A673 (cell line): ENCODE results near the gene TOPBP1. TPM values are rescaled to one million over a fixed set of nuclear protein-coding genes. Genes with fewer than 3 reads are reported as not detected.

ENCODE experiments used
- BruUV-seq: library from RNA; stranded (reverse); fragments of 400-500 nt; replicated peaks from 2 replicates; lab custom pipeline; 2021; lab: Mats Ljungman, UMichigan
- CTCF ChIA-PET: fragments of 300-600 bp; sonication (Branson Sonifier 250); formaldehyde crosslinking; loops from one replicate; lab custom pipeline; 2022; ENCODE audit warnings: antibody characterized with exemption; lab: Charles Lee
- POLR2A ChIA-PET: fragments of 300-600 bp; sonication (Branson Sonifier 250); formaldehyde crosslinking; loops from one replicate; lab custom pipeline; 2022; ENCODE audit warnings: antibody characterized with exemption; ENCODE audit not compliant: low non-redundant PET; lab: Charles Lee
- DNase-seq: peaks from one replicate; pipeline ENCODE4 v3.0.0-alpha.2; 2015; ENCODE audit warnings: low spot score
- H3K27ac ChIP-seq: fragments of 200-600 bp; sonication (generic); 2 replicates; pipeline ENCODE4 v1.5.1; 2016; ENCODE audit warnings: mixed run types, low read depth, mild to moderate bottlenecking, mixed read lengths, antibody characterized with exemption, low read length; ENCODE audit not compliant: poor library complexity, severe bottlenecking
- H3K27me3 ChIP-seq: fragments of 200-600 bp; sonication (generic); replicated peaks from 2 replicates; pipeline ENCODE4 v1.6.1; 2017; ENCODE audit warnings: mixed run types, low read depth, mild to moderate bottlenecking, mixed read lengths, antibody characterized with exemption, low read length; ENCODE audit not compliant: insufficient read depth, poor library complexity
- H3K36me3 ChIP-seq: fragments of 200-600 bp; sonication (generic); 2 replicates; pipeline ENCODE4 v1.6.1; 2016; ENCODE audit warnings: mixed run types, mild to moderate bottlenecking, mixed read lengths, antibody characterized with exemption, low read length; ENCODE audit not compliant: insufficient read depth, poor library complexity, severe bottlenecking
- H3K4me1 ChIP-seq: fragments of 200-600 bp; sonication (generic); 2 replicates; pipeline ENCODE4 v1.6.1; 2017; ENCODE audit warnings: mixed run types, mild to moderate bottlenecking, mixed read lengths, antibody characterized with exemption, low read length; ENCODE audit not compliant: insufficient read depth, poor library complexity, severe bottlenecking
- H3K4me3 ChIP-seq: fragments of 200-600 bp; sonication (generic); 2 replicates; pipeline ENCODE4 v1.5.1; 2016; ENCODE audit warnings: low read depth, mixed run types, mild to moderate bottlenecking, mixed read lengths, low read length; ENCODE audit not compliant: poor library complexity, severe bottlenecking
- H3K9me3 ChIP-seq: fragments of 200-600 bp; sonication (generic); 2 replicates; pipeline ENCODE4 v1.6.1; 2016; ENCODE audit warnings: mixed run types, low read depth, mild to moderate bottlenecking, mixed read lengths, antibody characterized with exemption, low read length; ENCODE audit not compliant: poor library complexity, severe bottlenecking
- EZH2 ChIP-seq: fragments of 200-600 bp; sonication (generic); IDR thresholded peaks from 2 replicates; pipeline ENCODE4 v1.6.1; 2017; ENCODE audit warnings: borderline replicate concordance, low read depth, mild to moderate bottlenecking, mixed read lengths, antibody characterized with exemption, low read length; ENCODE audit not compliant: poor library complexity, severe bottlenecking
- intact Hi-C: fragments of 100-400 bp; cut with micrococcal nuclease; formaldehyde crosslinking; loops from one replicate; pipeline ENCODE4 v1.10.0; 2022; ENCODE audit not compliant: unreplicated experiment
- total RNA-seq: library from RNA; stranded (reverse); gene quantifications from 2 replicates; pipeline ENCODE4 v1.2.3, GENCODE V29; 2021
- TF ChIP-seq, protein P1 (sequence below): fragments of 300-800, 200-600 bp; sonication (generic); conservative IDR thresholded peaks from 2 replicates; pipeline ENCODE4 v1.5.1; 2017; ENCODE audit warnings: low read depth, mild to moderate bottlenecking, antibody characterized with exemption, low read length, moderate library complexity, mixed read lengths

TOPBP1 gene
- total RNA-seq, 1 experiment from 2014 or later: 59.8 TPM

DNA sequence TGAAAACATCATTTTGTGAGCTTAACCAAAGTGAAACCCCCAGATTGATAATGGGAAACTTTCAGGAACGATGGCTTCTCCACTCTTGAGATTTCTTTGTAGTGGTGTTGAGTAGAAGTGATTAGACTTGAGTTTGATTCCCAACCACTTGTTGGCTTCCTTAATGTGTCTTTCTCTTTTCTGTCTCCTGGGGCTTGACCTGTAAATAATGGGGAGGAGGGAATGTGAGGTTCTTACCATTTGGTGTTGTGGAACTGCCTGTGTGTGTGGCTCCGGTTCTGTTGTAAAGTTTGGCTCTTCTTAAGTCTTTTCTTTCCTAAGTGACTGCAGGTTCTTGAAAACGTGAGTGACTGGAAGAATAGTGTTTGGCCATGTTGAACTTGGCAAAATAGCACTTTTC is 85.6 kb downstream of the TOPBP1 start:
- TF ChIP-seq EZH2: no peak
- TF ChIP-seq, protein P1, sequence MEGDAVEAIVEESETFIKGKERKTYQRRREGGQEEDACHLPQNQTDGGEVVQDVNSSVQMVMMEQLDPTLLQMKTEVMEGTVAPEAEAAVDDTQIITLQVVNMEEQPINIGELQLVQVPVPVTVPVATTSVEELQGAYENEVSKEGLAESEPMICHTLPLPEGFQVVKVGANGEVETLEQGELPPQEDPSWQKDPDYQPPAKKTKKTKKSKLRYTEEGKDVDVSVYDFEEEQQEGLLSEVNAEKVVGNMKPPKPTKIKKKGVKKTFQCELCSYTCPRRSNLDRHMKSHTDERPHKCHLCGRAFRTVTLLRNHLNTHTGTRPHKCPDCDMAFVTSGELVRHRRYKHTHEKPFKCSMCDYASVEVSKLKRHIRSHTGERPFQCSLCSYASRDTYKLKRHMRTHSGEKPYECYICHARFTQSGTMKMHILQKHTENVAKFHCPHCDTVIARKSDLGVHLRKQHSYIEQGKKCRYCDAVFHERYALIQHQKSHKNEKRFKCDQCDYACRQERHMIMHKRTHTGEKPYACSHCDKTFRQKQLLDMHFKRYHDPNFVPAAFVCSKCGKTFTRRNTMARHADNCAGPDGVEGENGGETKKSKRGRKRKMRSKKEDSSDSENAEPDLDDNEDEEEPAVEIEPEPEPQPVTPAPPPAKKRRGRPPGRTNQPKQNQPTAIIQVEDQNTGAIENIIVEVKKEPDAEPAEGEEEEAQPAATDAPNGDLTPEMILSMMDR: no peak
- intact Hi-C loops: loop anchor here (5.0 kb wide), 2 partner anchors 89 to 849 kb away; no protein-coding TSS in a partner anchor
- ChIA-PET CTCF (no interaction called here), POLR2A (no interaction called here)
- Histone ChIP-seq H3K9me3 (no peaks in the 10 kb centered on the region), H3K27me3 (no peaks in the 10 kb centered on the region), H3K4me1 (peaks cover 14% of the 10 kb centered on the region), H3K4me3 (no peak overlapping the region), H3K27ac (no peak overlapping the region), H3K36me3 (peaks cover 37% of the 10 kb centered on the region)
- no peak for DNase-seq
- no TSS peak for BruUV-seq

DNA sequence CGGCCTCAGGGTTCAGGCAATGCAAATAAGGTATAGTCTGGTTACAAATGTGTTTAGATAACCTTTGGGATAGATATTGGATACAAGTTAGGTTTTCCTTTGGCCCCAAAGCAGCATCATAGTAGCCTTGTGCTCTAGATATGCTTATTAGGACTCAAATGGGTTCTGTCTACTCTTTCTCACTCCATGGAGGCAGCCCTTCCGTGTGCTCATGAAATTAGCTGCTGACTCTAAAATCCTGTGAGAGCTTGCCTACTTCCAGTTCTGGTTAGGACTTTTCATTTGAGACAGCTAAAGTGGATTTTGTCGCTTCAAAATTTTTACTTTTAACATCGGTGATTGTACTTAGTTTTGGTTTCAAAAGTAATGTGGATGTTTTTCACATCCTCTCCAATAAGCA is 86.7 kb downstream of the TOPBP1 start:
- no peaks in the 10 kb centered on the region for H3K27me3 ChIP-seq
- CTCF ChIA-PET: no interaction called here
- peak overlapping the region; percentile 75 for H3K27ac ChIP-seq
- H3K4me1 ChIP-seq: peaks cover 14% of the 10 kb centered on the region
- H3K4me3 ChIP-seq: peak overlapping the region; percentile 62
- intact Hi-C loops: loop anchor here (5.0 kb wide), 2 partner anchors 88 to 848 kb away; no protein-coding TSS in a partner anchor
- BruUV-seq: TSS peak; percentile 32
- POLR2A ChIA-PET: interaction anchor here (0.6 kb wide), 1 partner anchor 851 kb away, joined by 6 read pairs; no protein-coding TSS in a partner anchor
- H3K36me3 ChIP-seq: peaks cover 37% of the 10 kb centered on the region
- TF ChIP-seq, protein P1: no peak
- no peak for TF ChIP-seq EZH2
- DNase-seq: no peak
- H3K9me3 ChIP-seq: no peaks in the 10 kb centered on the region

DNA sequence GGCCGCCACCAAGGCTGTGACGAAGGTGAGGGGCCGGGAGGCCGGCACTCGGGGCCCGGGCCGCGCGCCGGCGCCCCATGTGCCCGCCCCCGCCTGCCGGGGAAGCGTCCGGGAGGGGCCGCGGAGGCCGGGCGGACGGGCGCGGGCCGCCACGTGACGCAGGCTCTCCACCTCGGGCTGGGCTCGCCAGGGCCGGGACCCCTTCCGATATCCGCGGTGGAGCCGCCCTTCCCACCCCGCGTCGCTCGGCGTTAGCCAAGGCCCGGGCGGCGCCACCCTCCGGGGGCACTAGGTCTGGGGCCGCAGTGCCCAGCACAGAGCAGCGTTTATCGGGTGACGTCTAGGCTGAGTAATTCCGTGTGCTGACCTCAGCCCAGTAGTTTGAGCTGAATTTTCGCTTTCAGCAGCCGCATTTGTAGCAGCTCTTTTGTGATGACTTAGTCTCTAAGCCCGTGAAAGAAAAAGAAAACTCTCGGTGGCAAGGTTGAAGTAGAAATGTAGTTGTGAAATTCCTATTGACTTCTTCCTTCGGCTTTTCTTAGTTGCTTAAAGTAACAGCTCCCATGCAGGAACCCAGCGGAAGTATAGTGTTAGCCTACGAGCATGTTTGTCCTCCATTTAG is 87.4 kb downstream of the TOPBP1 start:
- peaks cover 33% of the 10 kb centered on the region for H3K36me3 ChIP-seq

More for the DNA sequence above, 87.4 kb downstream of the TOPBP1 start:
- ChIA-PET POLR2A (interaction anchor here (0.6 kb wide), 1 partner anchor 850 kb away, joined by 6 read pairs; no protein-coding TSS in a partner anchor), CTCF (no interaction called here)
- H3K9me3 ChIP-seq: no peaks in the 10 kb centered on the region
- TF ChIP-seq, protein P1: no peak
- no peak for TF ChIP-seq EZH2
- intact Hi-C loops: no loop called here
- no peaks in the 10 kb centered on the region for H3K27me3 ChIP-seq
- H3K4me1 ChIP-seq: peaks cover 14% of the 10 kb centered on the region
- H3K27ac ChIP-seq: peak overlapping the region; percentile 75
- peak; percentile 45 for DNase-seq
- BruUV-seq: no TSS peak
- H3K4me3 ChIP-seq: peak overlapping the region; percentile 62
